Measurements from ENCODE around the gene ADIG. TPM values are rescaled to one million over a fixed set of nuclear protein-coding genes. Genes with fewer than 3 reads are reported as not detected.

ADIG gene
- total and polyA plus RNA-seq, 2 of the 8 experiments (the other 6 are each of a cell fraction or from before 2014, with no cell fraction given), result not detected

- TF ChIP-seq CEBPB (IDR thresholded peaks at IDR 0.05; ENCODE audit: low read depth, low read length), result no peak
- TF ChIP-seq TAF1 (IDR thresholded peaks at IDR 0.05; ENCODE audit: low read depth, low read length), result no peak
- TF ChIP-seq TEAD4 (IDR thresholded peaks at IDR 0.05; ENCODE audit: low read depth, low read length), result no peak
- no peak for TF ChIP-seq TBP (IDR thresholded peaks at IDR 0.05; ENCODE audit: low read depth, low read length)
- TF ChIP-seq EGR1 (IDR thresholded peaks at IDR 0.05; ENCODE audit: borderline replicate concordance, low read depth, low read length), result no peak
- TF ChIP-seq SUZ12 (IDR thresholded peaks at IDR 0.05; ENCODE audit: low read length), result no peak
- TF ChIP-seq RAD21 (IDR thresholded peaks at IDR 0.05 in 1 of 2, conservative IDR thresholded peaks at IDR 0.05 in 1 of 2; ENCODE audit: low read depth in 2 of 2, low read length in 2 of 2), result no peak
- no peak for TF ChIP-seq YY1 (IDR thresholded peaks at IDR 0.05; ENCODE audit: low read depth, low read length)
- no peak for TF ChIP-seq SIRT6 (IDR thresholded peaks at IDR 0.05; ENCODE audit: low read length)
- no peak for TF ChIP-seq RBBP5 (IDR thresholded peaks at IDR 0.05; ENCODE audit: borderline replicate concordance, low read depth, low read length)
- no peak overlapping the region for H2BK15ac ChIP-seq (ENCODE audit: low read length)
- H3K18ac ChIP-seq (ENCODE audit: extremely low read depth, low read length), result no peak overlapping the region
- H2BK120ac ChIP-seq (replicated peaks; ENCODE audit: low read depth, low read length), result no peak overlapping the region
- DNase-seq (ENCODE audit: low read depth in 1 of 2, low spot score in 2 of 2) (no peak), FAIRE-seq (no peak)
- no peak overlapping the region for H2AK5ac ChIP-seq (ENCODE audit: low read depth, low read length)
- H3K14ac ChIP-seq (ENCODE audit: insufficient read length), result no peak overlapping the region
- H2BK5ac ChIP-seq (ENCODE audit: low read depth, low read length), result no peak overlapping the region
- no peak overlapping the region for H4K5ac ChIP-seq (ENCODE audit: insufficient read length, low read depth, low read length)
- H3K23me2 ChIP-seq (ENCODE audit: low read depth, low read length), result peaks cover 11% of the 10 kb centered on the region
- no peaks in the 10 kb centered on the region for H3K27me3 ChIP-seq (replicated peaks in 1 of 4; ENCODE audit: control insufficient read depth in 3 of 4, extremely low read depth in 1 of 4, insufficient read depth in 3 of 4, low read length in 3 of 4)
- no peak overlapping the region for H4K91ac ChIP-seq (replicated peaks; ENCODE audit: insufficient read length, low read length)
- H3K4ac ChIP-seq (replicated peaks; ENCODE audit: insufficient read length, low read depth, low read length), result no peak overlapping the region
- no peaks in the 10 kb centered on the region for H3K36me3 ChIP-seq (ENCODE audit: control insufficient read depth in 2 of 4, insufficient read depth in 4 of 4, low read length in 3 of 4)
- H3K9ac ChIP-seq (replicated peaks in 1 of 4; ENCODE audit: extremely low read depth in 1 of 4, low read depth in 3 of 4, low read length in 3 of 4), result no peak overlapping the region
- H2BK12ac ChIP-seq (ENCODE audit: low read depth, low read length), result no peak overlapping the region
- peaks cover 0 to 12% (median 4%) of the 10 kb centered on the region in 4 experiments; a peak in 3 of 7 replicates for H3K4me1 ChIP-seq (replicated peaks in 1 of 4; ENCODE audit: control insufficient read depth in 3 of 4, insufficient read depth in 4 of 4, low read length in 3 of 4)
- peak overlapping the region; percentile 74 for H3K56ac ChIP-seq (replicated peaks; ENCODE audit: insufficient read length, low read depth, low read length)
- H2BK20ac ChIP-seq (ENCODE audit: low read length), result no peak overlapping the region
- H2AFZ ChIP-seq (ENCODE audit: low read length), result no peak overlapping the region
- no peak overlapping the region for H4K8ac ChIP-seq (ENCODE audit: extremely low read depth, insufficient read depth, low read length)
- H3K9me3 ChIP-seq (ENCODE audit: insufficient read depth in 2 of 2, low read depth in 1 of 2, low read length in 1 of 2), result no peaks in the 10 kb centered on the region
- no peak overlapping the region for H3K23ac ChIP-seq (ENCODE audit: insufficient read length)
- no peak overlapping the region for H3K4me3 ChIP-seq (ENCODE audit: extremely low read depth in 1 of 4, insufficient read depth in 2 of 4, low read depth in 3 of 4, low read length in 4 of 4)
- 78% methylated on average over 4 of the region's 4 CpGs; no CpG with 5 or more reads in 1 of the 2 experiments for WGBS, 2 experiments (ENCODE audit: extremely low coverage in 1 of 2, insufficient coverage in 1 of 2, insufficient read length in 1 of 2, insufficient replicate concordance in 2 of 2, low coverage in 1 of 2, low lambda C conversion rate in 2 of 2, missing lambda C conversion rate in 1 of 2)
- H4K20me1 ChIP-seq (replicated peaks in 1 of 2; ENCODE audit: control insufficient read depth in 1 of 2, insufficient read depth in 2 of 2, low read length in 2 of 2), result peaks cover 0 to 6% of the 10 kb centered on the region in 2 experiments
- H3K79me1 ChIP-seq (ENCODE audit: low read depth, low read length), result no peaks in the 10 kb centered on the region; the same call in 1 of the 2 replicates
- no peak overlapping the region for H3K27ac ChIP-seq (ENCODE audit: low read depth, low read length)
- no peaks in the 10 kb centered on the region for H3K79me2 ChIP-seq (ENCODE audit: control insufficient read depth in 1 of 2, insufficient read depth in 2 of 2, low read length in 2 of 2)
- POLR2A ChIA-PET (ENCODE audit: partially characterized antibody), result no interaction called here
- CTCF ChIA-PET (ENCODE audit: partially characterized antibody), result interaction anchor here (0.6 kb wide), 1 partner anchor 344 kb away, joined by 3 read pairs; no protein-coding TSS in a partner anchor
- no peak overlapping the region for H3K4me2 ChIP-seq (ENCODE audit: insufficient read depth in 1 of 2, low read depth in 2 of 2, low read length in 2 of 2)
Observed at GRCh38 chr20:38589351-38589750, 8.4 kb downstream of the ADIG start.
